SK-N-MC (cell line): ENCODE measurements around the gene BCAR3.

ENCODE experiments used
- DNase-seq: peaks from one replicate; pipeline ENCODE4 v3.0.0-alpha.2; 2011; ENCODE audit warnings: low read depth, low spot score
- H3K27ac ChIP-seq: fragments of 200-600 bp; sonication (generic); 2 replicates; pipeline ENCODE4 v1.5.1; 2016; ENCODE audit warnings: mixed run types
- H3K36me3 ChIP-seq: fragments of 200-600 bp; sonication (generic); 2 replicates; pipeline ENCODE4 v1.6.1; 2017; ENCODE audit warnings: antibody characterized with exemption, low read length, mixed read lengths; ENCODE audit not compliant: insufficient read depth
- H3K4me3 ChIP-seq: fragments of 200-600 bp; sonication (generic); 2 replicates; pipeline ENCODE4 v1.5.1; 2016
- H3K9ac ChIP-seq: fragments of 200-600 bp; sonication (generic); 2 replicates; pipeline ENCODE4 v1.8.0; 2017; ENCODE audit warnings: mixed run types, mixed read lengths; ENCODE audit not compliant: insufficient read length
- H3K9me3 ChIP-seq: fragments of 200-600 bp; sonication (generic); 2 replicates; pipeline ENCODE4 v1.6.1; 2017; ENCODE audit warnings: low read depth, mild to moderate bottlenecking, antibody characterized with exemption, low read length, moderate library complexity, mixed read lengths
- EZH2 ChIP-seq: fragments of 200-600 bp; sonication (generic); IDR thresholded peaks from one replicate; pipeline ENCODE4 v1.6.1; 2017; ENCODE audit warnings: antibody characterized with exemption
- FOXP2 ChIP-seq: optimal IDR thresholded peaks from 2 replicates; pipeline ENCODE3; 2011; ENCODE audit warnings: mild to moderate bottlenecking, moderate library complexity; ENCODE audit not compliant: insufficient read depth; ENCODE audit errors: extremely low read length, control extremely low read depth
- POLR2AphosphoS5 ChIP-seq: IDR thresholded peaks from 2 replicates; pipeline ENCODE4 v1.6.1; 2012; ENCODE audit warnings: mild to moderate bottlenecking, low read depth, low read length, borderline replicate concordance

Gene BCAR3

GRCh38 chr1:93686504-93687250, 5.0 kb upstream of the BCAR3 start:
- no peak for DNase-seq
- Histone ChIP-seq H3K9ac (no peak overlapping the region), H3K36me3 (no peaks in the 10 kb centered on the region), H3K9me3 (no peaks in the 10 kb centered on the region), H3K27ac (no peak overlapping the region), H3K4me3 (no peak overlapping the region)
- TF ChIP-seq FOXP2 (no peak), POLR2AphosphoS5 (no peak)

GRCh38 chr1:93685918-93686317, 4.3 kb upstream of the BCAR3 start:
- Histone ChIP-seq H3K36me3 (no peaks in the 10 kb centered on the region), H3K4me3 (no peak overlapping the region), H3K27ac (no peak overlapping the region), H3K9me3 (no peaks in the 10 kb centered on the region), H3K9ac (no peak overlapping the region)
- no peak for DNase-seq
- TF ChIP-seq POLR2AphosphoS5 (no peak), FOXP2 (no peak), EZH2 (no peak)

- H3K9me3 ChIP-seq: no peaks in the 10 kb centered on the region
- no peak for TF ChIP-seq POLR2AphosphoS5
- TF ChIP-seq FOXP2: no peak
- no peak for TF ChIP-seq EZH2
- H3K36me3 ChIP-seq: no peaks in the 10 kb centered on the region
- no peak overlapping the region for H3K4me3 ChIP-seq
- DNase-seq: no peak
- H3K9ac ChIP-seq: no peak overlapping the region
- no peak overlapping the region for H3K27ac ChIP-seq
These were observed 1.6 kb upstream of the BCAR3 start for GRCh38 chr1:93683234-93683633.

GRCh38 chr1:93681989-93682412, 364 bp upstream of the BCAR3 start:
- H3K4me3 ChIP-seq: peak overlapping the region; percentile 77
- H3K36me3 ChIP-seq: no peaks in the 10 kb centered on the region
- H3K9me3 ChIP-seq: no peaks in the 10 kb centered on the region
- no peak overlapping the region for H3K27ac ChIP-seq
- TF ChIP-seq FOXP2 (no peak), EZH2 (no peak)
- DNase-seq: no peak
- H3K9ac ChIP-seq: no peak overlapping the region

- no peak for DNase-seq
- Histone ChIP-seq H3K9me3 (no peaks in the 10 kb centered on the region), H3K9ac (no peak overlapping the region), H3K4me3 (no peak overlapping the region), H3K27ac (no peak overlapping the region), H3K36me3 (no peaks in the 10 kb centered on the region)
- TF ChIP-seq FOXP2: no peak
- TF ChIP-seq POLR2AphosphoS5: no peak
- TF ChIP-seq EZH2: no peak
These were observed 1.1 kb downstream of the BCAR3 start for GRCh38 chr1:93680420-93681100.

GRCh38 chr1:93680076-93680419, 1.6 kb downstream of the BCAR3 start:
- no peaks in the 10 kb centered on the region for H3K36me3 ChIP-seq
- no peak overlapping the region for H3K27ac ChIP-seq
- no peak overlapping the region for H3K9ac ChIP-seq
- H3K4me3 ChIP-seq: no peak overlapping the region
- H3K9me3 ChIP-seq: no peaks in the 10 kb centered on the region
- no peak for TF ChIP-seq EZH2
- no peak for TF ChIP-seq POLR2AphosphoS5
- TF ChIP-seq FOXP2: no peak
- DNase-seq: no peak

GRCh38 chr1:93679546-93679945, 2.1 kb downstream of the BCAR3 start:
- Histone ChIP-seq H3K4me3 (no peak overlapping the region), H3K36me3 (no peaks in the 10 kb centered on the region), H3K27ac (no peak overlapping the region), H3K9ac (no peak overlapping the region), H3K9me3 (no peaks in the 10 kb centered on the region)
- DNase-seq: no peak
- TF ChIP-seq FOXP2 (no peak), POLR2AphosphoS5 (no peak), EZH2 (no peak)

GRCh38 chr1:93678946-93679480, 2.6 kb downstream of the BCAR3 start:
- Histone ChIP-seq H3K36me3 (no peaks in the 10 kb centered on the region), H3K9ac (no peak overlapping the region), H3K27ac (no peak overlapping the region), H3K9me3 (no peaks in the 10 kb centered on the region), H3K4me3 (no peak overlapping the region)
- TF ChIP-seq EZH2 (no peak), FOXP2 (no peak), POLR2AphosphoS5 (no peak)
- DNase-seq: no peak
